ENCODE data around the gene GPR152.
A peak's percentile ranks its signal among the peaks of the same experiment; 100 is the strongest.
"Not testable (repeated sequence)": the region's sequence is repeated elsewhere in the genome, so short reads cannot be mapped to it uniquely, and the experiment has no call there.

The GPR152 gene

DNA sequence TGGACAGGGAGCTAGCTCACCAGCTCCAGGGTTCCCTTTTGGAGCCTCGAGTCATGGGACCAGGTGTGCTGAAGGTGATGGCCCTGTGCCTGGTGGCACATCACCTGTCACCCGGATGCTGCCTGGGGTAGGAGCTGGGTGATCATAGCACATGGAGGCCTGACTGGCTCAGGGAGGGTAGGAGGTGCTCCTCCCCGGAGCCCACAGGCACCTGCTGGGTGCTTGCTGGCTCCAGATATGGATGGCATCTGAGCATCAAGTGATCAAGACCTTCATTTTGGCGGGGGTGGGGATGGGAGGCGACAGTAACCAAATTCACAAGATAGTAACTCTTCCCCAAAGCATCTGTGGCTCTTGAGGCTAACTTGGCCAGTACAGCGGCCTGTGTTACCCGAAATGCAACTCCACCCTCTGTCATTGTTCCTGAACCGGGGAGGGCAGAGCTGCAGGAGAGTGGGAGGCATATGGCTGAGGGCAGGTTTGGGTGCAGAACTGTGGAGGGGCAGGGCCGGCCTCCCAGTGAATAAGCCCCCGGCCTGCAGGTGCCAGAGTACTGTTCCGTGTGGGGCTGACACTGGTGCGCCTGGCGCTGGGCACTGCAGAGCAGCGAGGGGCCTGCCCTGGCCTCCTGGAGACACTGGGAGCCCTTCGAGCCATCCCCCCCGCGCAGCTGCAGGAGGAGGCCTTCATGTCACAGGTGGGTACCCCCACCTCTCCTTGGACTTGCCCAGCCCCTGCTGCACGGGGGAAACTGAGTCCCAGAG, 43.9 kb downstream of the GPR152 start:
- DNase-seq = no peak

DNA sequence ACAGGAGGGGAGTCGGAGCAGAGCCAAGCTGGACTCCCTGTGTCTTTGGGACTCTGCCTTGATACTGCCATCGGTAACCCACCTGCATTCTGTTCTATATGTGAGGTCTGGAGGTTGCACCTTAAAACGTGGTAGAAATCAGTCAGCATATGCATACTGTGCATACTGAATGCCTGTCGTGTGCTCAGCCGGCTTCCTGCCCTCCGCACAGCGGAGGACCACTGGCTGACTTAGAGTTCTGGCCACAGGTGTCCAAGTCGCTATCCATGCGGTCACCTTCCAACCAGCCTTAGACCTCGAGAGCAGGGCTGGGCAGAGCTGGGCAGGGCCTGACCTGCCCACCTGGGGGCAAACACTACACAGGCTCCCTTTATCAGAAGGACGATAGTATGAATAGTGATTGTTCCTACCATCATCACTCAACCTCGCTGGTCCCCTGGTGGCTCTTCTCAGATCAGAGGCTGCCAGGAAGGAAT, 44.8 kb downstream of the GPR152 start:
- DNase-seq = no peak

GRCh38 chr11:67406969-67407687, 45.4 kb downstream of the GPR152 start:
- no peak for DNase-seq

- DNase-seq = no peak
Measured at GRCh38 chr11:67406420-67406968, 46.0 kb downstream of the GPR152 start.

GRCh38 chr11:67405688-67406339, 46.7 kb downstream of the GPR152 start:
- DNase-seq = no peak

DNA sequence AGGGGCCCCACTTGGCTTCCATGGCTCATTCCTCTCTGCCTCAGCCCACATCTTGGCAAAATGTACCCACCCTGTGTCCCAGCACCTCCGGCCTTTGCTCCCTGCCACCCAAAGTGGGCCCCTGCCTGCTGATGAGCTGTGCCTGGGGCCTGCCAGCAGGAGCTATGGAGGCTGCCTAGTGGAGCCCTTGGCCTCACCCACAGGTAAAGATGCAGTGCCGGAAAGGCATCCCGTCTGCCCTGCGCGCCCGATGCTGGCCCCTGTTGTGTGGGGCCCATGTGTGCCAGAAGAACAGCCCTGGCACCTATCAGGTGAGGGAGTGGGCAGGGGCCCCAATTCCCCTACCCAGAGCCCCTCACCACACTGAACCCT, 47.3 kb downstream of the GPR152 start:
- peak; percentile 75 for DNase-seq

DNA sequence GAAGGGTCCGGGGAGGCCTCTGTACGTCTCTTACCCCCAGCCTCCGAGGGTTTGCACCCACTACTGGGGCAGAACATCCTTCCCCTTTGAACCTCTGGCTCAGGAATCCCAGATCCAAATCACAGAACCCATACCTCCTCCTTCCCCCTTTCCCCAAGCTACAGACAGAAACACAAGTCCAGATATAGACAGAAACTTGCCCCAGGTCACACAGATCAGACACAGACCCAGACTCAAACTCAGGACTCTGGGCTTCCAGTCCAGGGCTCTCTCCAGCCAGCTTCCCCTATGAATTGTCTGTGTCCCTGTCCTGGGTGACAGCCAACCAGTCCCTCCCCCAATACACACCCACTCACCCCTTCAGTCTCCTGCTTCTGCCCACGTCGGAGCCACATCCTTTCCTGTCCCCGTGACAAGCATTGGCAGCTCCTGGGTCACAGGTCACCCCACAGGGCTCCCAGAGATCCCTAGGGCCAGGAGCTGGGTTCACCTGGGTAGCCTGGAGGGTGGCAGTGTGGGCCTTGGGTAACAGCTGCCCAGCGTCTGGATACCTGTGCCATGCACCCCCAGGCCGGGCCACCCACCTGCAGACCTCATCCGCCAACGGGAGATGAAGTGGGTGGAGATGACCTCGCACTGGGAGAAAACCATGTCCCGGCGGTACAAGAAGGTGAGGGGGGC, 47.9 kb downstream of the GPR152 start:
- DNase-seq = peak; percentile 83

- DNase-seq = not testable (repeated sequence)
Measured at GRCh38 chr11:67403085-67403484, 49.4 kb downstream of the GPR152 start.

DNA sequence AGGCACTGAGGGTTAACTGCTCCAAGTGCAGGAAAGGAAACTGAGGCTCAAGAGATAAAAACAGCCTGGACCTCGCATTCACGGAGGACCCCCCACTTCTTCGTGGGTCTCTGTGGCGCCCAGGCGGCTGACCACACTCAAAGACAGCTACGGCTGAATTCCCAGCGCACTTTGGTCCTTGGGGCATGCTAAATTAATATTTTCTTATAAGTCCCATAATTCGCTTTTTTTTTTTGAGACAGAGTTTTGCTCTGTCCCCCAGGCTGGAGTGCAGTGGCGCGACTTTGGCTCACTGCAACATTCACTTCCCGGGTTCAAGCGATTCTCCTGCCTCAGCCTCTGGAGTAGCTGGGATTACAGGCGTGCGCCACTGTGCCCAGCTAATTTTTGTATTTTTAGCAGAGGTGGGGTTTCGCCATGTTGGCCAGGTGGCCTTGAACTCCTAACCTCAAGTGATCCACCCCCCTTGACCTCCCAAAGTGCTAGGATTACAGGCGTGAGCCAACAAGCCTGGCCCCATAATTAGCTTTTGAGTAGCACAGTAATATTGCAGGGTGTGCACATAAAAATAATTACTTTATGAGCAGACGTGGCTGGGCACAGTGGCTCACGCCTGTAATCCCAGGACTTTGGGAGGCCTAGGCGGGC, 50.2 kb downstream of the GPR152 start:
- DNase-seq = not testable (repeated sequence)

- peak; percentile 96 for DNase-seq
Measured at GRCh38 chr11:67401495-67402191, 50.9 kb downstream of the GPR152 start, which contains the start of gene PPP1CA. TSS of gene PPP1CA (minus strand) at chr11:67401858. CDS start at chr11:67401782, 76 bp downstream.

Measured in activated effector memory CD4-positive, alpha-beta T cell treated with anti-CD3 and anti-CD28 coated beads, Interleukin-2, amount 50 U/mL, for 16 hours (primary cell).